ENCODE measurements around the gene PDP2.

The PDP2 gene

DNA sequence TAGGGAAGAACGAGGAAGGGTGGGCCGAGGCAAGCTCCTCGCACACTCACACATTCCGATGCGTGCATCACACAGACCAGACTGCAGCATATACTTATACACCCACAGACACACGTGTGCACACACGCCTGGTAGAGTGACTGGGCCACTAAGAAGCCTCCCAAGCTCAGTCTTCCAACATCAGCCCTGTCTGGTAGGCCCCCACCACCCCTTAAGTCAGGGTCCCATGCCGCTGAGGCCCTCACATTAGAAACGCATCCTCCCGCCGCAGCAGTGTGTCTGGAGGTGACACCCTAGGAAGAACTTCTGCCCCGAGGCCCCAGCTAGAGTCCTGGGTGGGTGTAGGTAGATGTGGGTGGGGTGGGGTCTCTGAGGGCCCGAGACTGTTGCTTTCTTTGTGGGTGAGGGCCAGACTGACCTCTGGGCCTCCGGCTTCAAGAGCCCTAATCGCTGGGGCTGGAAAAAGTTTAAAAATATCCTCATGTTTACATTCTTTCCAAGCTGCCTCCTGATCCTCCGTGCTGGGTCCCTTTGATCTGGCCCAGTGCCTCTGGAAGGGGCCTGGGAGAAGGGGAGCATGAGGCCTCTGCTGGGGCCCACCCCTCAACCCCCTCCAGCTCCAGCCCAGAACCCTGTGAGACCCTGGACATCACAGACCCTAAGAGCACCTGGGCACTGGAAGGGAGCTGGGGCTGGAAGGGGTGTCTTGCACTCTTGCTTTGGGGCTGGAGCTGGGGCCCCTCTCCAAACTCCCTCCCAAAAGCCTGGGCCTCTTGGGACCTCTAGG, 24.7 kb downstream of the PDP2 start:
- no peak for DNase-seq

GRCh38 chr16:66905633-66906539, 25.6 kb downstream of the PDP2 start:
- peak; percentile 17 for DNase-seq

DNA sequence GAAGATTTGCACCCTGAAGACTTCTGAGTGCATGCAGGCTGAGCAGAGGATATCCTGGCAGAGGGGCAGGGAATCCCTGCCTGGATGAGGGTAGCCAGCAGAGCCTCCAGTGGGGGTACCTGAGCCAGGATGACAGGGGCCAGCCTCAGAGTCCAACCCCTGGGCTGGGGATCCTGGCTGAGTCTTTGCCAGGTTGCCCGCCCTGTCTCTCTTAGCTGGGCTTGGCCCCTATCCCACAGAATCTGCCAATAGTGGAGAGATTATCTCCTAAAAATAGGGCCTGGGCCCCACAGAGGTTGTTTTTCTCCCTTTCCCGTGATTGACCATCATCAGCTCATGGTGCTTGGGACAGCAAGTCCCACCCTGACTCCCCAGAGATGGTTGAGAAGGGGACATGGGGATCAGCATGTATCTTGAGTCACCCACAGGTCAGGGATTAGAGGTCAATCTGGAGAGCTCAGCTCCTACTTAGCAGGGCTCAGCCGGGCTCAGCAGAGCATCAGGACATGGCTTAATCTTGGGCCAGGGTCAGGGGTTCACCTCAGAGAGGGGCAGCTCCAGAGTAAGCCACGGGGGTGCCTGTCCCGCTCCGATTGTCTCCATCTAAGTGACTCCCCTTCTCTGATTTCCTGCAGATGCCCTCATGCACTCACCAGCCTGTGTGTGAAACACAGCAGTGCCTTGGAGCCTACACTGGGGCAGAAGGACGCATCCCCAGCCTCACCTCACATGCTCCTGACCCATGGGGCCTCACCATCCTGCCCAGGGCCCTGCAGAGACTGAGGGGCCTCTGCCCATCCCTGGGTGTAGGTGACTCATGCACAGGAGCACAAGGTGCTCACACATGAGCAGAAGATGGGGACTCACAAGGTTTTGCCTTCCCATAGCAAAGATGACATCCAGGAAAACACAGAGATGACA, 26.9 kb downstream of the PDP2 start:
- no peak for DNase-seq

DNA sequence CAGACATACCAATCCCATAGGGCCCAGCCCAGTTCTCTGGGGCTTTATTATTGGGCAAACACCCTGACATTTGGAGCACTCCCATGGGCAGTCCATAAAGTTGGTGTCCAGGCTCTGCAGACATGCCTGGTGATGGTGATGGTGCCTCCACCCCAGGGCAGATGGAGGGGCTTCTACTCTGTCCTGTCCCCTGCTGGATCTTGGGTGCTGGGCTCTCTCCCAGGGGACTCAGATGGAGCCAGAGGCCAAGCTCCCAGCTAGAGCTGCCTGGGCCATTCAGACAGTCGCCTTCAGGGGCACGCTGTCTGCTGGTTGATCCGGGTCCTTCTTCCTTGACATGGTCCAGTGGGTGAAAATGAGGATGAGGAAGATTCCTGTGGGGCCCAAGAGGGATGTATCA, 27.8 kb downstream of the PDP2 start:
- DNase-seq: no peak

- DNase-seq: no peak
Measured at GRCh38 chr16:66908762-66909559, 28.6 kb downstream of the PDP2 start.

- no peak for DNase-seq
Measured at GRCh38 chr16:66910175-66910940, 30.0 kb downstream of the PDP2 start.

- DNase-seq: no peak
Measured at GRCh38 chr16:66911112-66911511, 30.8 kb downstream of the PDP2 start.

GRCh38 chr16:66911801-66912200, 31.5 kb downstream of the PDP2 start:
- no peak for DNase-seq

DNA sequence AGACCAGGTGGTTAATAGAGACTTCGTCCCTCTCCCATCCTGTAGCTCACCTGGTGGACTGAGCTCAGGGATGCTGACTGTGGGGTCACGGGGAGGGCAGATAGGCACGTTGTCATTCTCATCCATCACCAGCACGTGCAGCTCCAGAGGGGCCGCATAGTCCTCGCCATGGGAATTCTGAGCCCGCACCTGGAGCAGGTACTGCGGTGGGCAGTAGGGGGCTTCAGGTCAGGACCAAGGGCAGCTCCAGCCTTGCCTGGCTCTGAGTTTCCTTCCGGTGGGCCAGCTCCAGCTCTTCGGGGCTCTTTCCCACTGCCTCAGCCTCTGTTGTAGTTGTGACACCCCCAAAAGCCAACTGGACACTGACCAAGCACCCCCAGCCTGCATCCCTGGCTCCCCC, 32.8 kb downstream of the PDP2 start:
- no peak for DNase-seq

GRCh38 chr16:66913711-66914110, 33.4 kb downstream of the PDP2 start:
- no peak for DNase-seq

GRCh38 chr16:66914541-66914940, 34.2 kb downstream of the PDP2 start:
- no peak for DNase-seq

GRCh38 chr16:66915041-66915440, 34.7 kb downstream of the PDP2 start:
- DNase-seq: no peak

DNA sequence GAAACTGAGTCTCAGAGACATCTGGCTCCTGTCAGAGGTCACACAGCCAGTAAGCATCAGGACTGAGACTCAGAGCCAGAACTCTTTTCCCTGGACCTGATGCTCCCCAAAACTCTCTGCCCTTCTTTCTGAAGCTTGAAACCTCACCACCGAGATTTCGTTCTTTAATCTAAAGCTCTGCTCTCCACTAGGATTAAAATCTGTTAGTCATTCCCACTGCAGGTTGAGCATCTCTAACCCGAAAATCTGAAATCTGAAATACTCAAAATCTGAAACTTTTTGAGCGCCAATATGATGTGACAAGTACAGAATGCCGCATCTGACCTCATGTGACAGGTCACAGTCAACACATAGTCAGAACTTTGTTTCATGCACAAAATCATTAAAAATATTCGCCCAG, 36.2 kb downstream of the PDP2 start:
- DNase-seq: no peak

- DNase-seq: no peak
Measured at GRCh38 chr16:66917741-66918140, 37.4 kb downstream of the PDP2 start.

GRCh38 chr16:66918355-66918754, 38.0 kb downstream of the PDP2 start:
- DNase-seq: no peak

GRCh38 chr16:66918803-66919568, 38.7 kb downstream of the PDP2 start, which contains the start of gene CDH16:
Gene CDH16, minus strand, starts transcription at chr16:66918885. Its CDS starts 820 bp downstream, at chr16:66918065.
- DNase-seq: no peak

DNA sequence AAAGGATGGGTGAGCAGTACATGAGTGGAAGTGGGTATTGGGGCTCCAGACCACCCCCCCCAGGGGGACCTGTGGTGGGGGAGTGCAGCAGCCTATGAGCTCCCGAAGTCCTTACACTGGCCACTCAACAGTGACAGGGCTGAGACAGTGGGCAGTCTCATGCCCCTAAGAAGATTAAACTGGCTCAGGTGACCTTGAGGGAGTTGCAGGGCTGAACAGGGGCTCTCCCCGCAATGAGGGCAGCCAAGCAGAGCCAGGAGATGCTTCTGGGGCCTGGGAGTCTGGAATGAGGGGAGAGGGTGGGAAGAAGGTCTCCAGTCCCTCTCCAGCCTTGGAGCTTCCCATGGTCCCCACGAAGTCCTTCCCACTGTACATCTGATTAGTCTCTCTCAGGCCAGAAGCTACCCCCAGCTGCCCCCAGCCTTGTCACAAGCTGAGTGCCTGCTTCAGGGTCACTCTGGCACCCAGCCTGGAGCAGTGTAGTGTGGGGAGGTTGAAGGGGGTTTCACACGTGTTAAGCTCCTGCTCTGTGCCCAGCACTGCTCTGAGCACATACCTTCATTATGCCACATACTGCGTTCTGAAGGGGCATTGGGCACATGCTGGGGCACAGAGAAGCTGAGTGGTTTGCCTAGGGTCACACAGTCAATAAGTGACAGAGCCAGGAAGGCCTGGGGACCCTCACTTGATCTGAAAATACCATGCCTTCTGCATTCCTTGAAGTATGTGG, 39.4 kb downstream of the PDP2 start:
- DNase-seq: no peak

GRCh38 chr16:66920299-66920590, 39.9 kb downstream of the PDP2 start:
- no peak for DNase-seq

DNA sequence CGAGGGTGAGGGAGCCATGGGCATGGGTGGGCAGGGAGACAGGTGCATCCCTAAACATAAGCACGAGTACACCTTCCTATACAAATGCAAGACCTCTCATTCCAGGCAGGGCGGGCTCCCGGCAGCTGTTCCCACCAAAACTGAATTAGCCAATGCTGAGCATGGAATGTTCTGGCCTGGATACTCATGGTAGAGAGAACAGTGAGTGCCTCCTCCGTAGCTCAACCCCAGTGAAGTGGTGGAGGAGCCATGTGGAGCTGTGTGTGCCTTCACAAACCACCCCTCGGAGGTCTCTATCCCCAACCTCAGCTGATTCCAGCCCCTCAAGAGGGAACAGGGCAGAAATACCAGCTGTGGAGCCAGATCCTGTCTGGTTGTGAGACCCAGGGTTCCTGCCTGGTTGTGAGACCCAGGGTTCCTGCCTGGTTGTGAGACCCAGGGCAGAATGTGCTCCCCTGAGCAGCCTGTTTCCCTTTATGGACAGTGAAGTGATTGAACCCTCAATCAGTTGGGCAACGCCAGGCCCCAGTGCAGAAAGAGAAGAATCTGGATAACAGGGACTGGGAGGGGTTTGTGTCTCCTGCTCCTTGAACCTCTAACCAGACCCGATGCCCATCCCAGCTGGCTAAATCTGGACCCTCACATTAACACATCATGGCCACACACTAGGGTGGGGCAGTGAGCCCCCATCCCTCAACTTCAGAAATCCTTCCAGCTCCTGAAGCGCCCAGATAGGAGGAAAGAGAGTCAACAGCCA, 40.8 kb downstream of the PDP2 start:
- DNase-seq: no peak

All from fibroblast of upper back skin (primary cell).